Calu3 (cell line): ENCODE data around the gene HS6ST3. TPM values are rescaled to one million over a fixed set of nuclear protein-coding genes. Genes with fewer than 3 reads are reported as not detected.

Experiments used
- BruUV-seq: library from RNA; stranded (reverse); fragments of 400-500 nt; replicated peaks from 2 replicates; lab custom pipeline; 2021; lab: Mats Ljungman, UMichigan
- CTCF ChIA-PET: fragments of 300-600 bp; sonication (Branson Sonifier 250); formaldehyde crosslinking; loops from one replicate; lab custom pipeline; 2022; ENCODE audit warnings: antibody characterized with exemption; lab: Charles Lee
- DNase-seq: peaks from one replicate; pipeline ENCODE4 v3.0.0; 2022
- H3K27ac Mint-ChIP-seq: one replicate; pipeline ENCODE4 v1.8.0; 2022; ENCODE audit warnings: mixed read lengths; ENCODE audit not compliant: unreplicated experiment
- H3K27me3 Mint-ChIP-seq: one replicate; pipeline ENCODE4 v1.8.0; 2022; ENCODE audit warnings: mixed read lengths; ENCODE audit not compliant: unreplicated experiment
- H3K36me3 Mint-ChIP-seq: one replicate; pipeline ENCODE4 v1.8.0; 2022; ENCODE audit warnings: mild to moderate bottlenecking, moderate library complexity, mixed read lengths; ENCODE audit not compliant: insufficient read depth, unreplicated experiment
- H3K4me1 Mint-ChIP-seq: one replicate; pipeline ENCODE4 v1.8.0; 2022; ENCODE audit warnings: mild to moderate bottlenecking, low read depth, mixed read lengths; ENCODE audit not compliant: unreplicated experiment
- H3K4me3 Mint-ChIP-seq: one replicate; pipeline ENCODE4 v1.8.0; 2022; ENCODE audit warnings: mild to moderate bottlenecking, low read depth, moderate library complexity, mixed read lengths; ENCODE audit not compliant: unreplicated experiment
- H3K9me3 Mint-ChIP-seq: one replicate; pipeline ENCODE4 v1.8.0; 2022; ENCODE audit warnings: low read depth, mixed read lengths; ENCODE audit not compliant: unreplicated experiment
- intact Hi-C: fragments of 100-400 bp; cut with micrococcal nuclease; formaldehyde crosslinking; loops from one replicate; pipeline ENCODE4 v1.10.0; 2022; ENCODE audit not compliant: unreplicated experiment
- total RNA-seq: library from RNA; stranded (reverse); gene quantifications from 2 replicates; pipeline ENCODE4 v1.2.3, GENCODE V29; 2022
- TF ChIP-seq, protein P1 (sequence below): fragments of 200-600 bp; IDR thresholded peaks from one replicate; pipeline ENCODE4 v1.8.0; 2022; ENCODE audit warnings: antibody characterized with exemption; ENCODE audit not compliant: unreplicated experiment

Gene HS6ST3
- total RNA-seq, 1 experiment from 2014 or later, result not detected

DNA sequence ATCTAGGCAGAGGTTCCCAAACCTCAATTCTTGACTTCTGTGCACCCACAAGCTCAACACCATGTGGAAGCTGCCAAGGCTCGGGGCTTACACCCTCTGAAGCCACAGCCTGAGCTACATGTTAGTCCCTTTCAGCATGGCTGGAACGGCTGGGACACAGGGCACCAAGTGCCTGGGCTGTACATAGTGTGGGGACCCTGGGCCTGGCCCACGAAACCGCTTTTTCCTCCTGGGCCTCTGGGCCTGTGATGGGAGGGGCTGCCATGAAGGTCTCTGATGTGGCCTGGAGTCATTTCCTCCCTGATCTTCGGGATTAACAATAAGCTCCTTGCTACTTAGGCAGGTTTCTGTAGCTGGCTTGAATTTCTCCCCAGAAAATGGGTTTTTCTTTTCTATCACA is 108.1 kb downstream of the HS6ST3 start:
- Mint-ChIP-seq H3K27ac (no peak overlapping the region), H3K4me3 (no peak overlapping the region), H3K36me3 (no peaks in the 10 kb centered on the region), H3K4me1 (no peaks in the 10 kb centered on the region), H3K27me3 (no peaks in the 10 kb centered on the region), H3K9me3 (no peaks in the 10 kb centered on the region)
- BruUV-seq, result no TSS peak
- intact Hi-C loops, result no loop called here
- TF ChIP-seq, protein P1, sequence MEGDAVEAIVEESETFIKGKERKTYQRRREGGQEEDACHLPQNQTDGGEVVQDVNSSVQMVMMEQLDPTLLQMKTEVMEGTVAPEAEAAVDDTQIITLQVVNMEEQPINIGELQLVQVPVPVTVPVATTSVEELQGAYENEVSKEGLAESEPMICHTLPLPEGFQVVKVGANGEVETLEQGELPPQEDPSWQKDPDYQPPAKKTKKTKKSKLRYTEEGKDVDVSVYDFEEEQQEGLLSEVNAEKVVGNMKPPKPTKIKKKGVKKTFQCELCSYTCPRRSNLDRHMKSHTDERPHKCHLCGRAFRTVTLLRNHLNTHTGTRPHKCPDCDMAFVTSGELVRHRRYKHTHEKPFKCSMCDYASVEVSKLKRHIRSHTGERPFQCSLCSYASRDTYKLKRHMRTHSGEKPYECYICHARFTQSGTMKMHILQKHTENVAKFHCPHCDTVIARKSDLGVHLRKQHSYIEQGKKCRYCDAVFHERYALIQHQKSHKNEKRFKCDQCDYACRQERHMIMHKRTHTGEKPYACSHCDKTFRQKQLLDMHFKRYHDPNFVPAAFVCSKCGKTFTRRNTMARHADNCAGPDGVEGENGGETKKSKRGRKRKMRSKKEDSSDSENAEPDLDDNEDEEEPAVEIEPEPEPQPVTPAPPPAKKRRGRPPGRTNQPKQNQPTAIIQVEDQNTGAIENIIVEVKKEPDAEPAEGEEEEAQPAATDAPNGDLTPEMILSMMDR, result no peak
- CTCF ChIA-PET, result no interaction called here
- DNase-seq, result no peak

GRCh38 chr13:96199315-96199714 is 109.4 kb downstream of the HS6ST3 start:
- TF ChIP-seq, protein P1, result no peak
- Mint-ChIP-seq H3K4me3 (no peak overlapping the region), H3K9me3 (no peaks in the 10 kb centered on the region), H3K27me3 (no peaks in the 10 kb centered on the region), H3K27ac (no peak overlapping the region), H3K36me3 (no peaks in the 10 kb centered on the region), H3K4me1 (no peaks in the 10 kb centered on the region)
- DNase-seq, result no peak
- intact Hi-C loops, result no loop called here
- BruUV-seq, result no TSS peak
- CTCF ChIA-PET, result no interaction called here

DNA sequence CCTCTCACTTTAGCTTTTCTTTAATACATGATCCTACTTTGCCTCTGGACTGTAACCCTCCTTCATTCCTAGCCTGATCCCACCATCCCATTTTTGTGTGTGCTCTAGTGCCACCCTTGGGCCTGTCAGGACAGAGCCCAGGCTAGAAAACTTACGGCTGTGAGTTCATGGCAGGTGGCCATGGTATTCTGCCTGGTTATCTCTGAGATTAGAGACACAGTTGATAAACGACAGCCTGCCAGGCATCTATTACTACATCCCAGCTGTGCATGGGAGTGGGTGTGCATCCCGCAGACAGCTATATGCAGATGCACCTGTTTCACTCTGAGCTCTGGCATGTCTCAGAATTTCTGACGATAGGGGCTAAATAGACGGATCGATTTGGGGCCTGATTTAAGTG is 110.9 kb downstream of the HS6ST3 start:
- no peak for DNase-seq
- intact Hi-C loops, result no loop called here
- Mint-ChIP-seq H3K27me3 (no peaks in the 10 kb centered on the region), H3K9me3 (no peaks in the 10 kb centered on the region), H3K27ac (no peak overlapping the region), H3K36me3 (no peaks in the 10 kb centered on the region), H3K4me1 (no peaks in the 10 kb centered on the region), H3K4me3 (no peak overlapping the region)
- BruUV-seq, result no TSS peak
- TF ChIP-seq, protein P1, result no peak
- CTCF ChIA-PET, result no interaction called here

DNA sequence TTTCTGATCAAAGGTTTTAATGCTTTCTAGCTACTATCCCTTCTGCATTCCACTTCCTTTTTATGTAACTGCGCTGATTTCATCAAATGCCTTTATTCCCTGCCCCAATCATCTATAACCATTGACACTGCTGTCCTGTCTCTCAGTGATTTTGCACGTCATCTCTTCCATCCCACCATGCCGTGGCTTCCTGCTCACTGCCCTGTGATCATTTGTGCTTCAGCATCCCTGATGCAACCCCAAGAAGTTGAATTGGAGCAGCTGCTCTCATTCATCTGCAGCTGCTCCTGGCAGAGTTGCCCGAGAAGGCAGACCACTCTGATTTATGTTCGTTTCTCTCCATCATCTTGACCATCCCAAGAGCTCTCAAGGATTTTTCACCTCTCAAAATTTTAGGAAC is 112.4 kb downstream of the HS6ST3 start:
- no peak overlapping the region for H3K27ac Mint-ChIP-seq
- no peaks in the 10 kb centered on the region for H3K27me3 Mint-ChIP-seq
- TF ChIP-seq, protein P1, result no peak
- BruUV-seq, result no TSS peak
- no peak for DNase-seq
- H3K4me1 Mint-ChIP-seq, result no peaks in the 10 kb centered on the region
- H3K9me3 Mint-ChIP-seq, result no peaks in the 10 kb centered on the region
- no peak overlapping the region for H3K4me3 Mint-ChIP-seq
- intact Hi-C loops, result no loop called here
- CTCF ChIA-PET, result no interaction called here
- H3K36me3 Mint-ChIP-seq, result no peaks in the 10 kb centered on the region
